Fibroblast of the aortic adventitia (primary cell): ENCODE results near the gene SYT17. TPM values are rescaled to one million over a fixed set of nuclear protein-coding genes. Genes with fewer than 3 reads are reported as not detected.
A peak's percentile ranks its signal among the peaks of the same experiment; 100 is the strongest.

Experiments used
- DNase-seq: peaks from one replicate; pipeline ENCODE4 v3.0.0-alpha.2; 2010; ENCODE audit warnings: low read depth
- H3K4me3 ChIP-seq: 2 replicates; pipeline ENCODE4 v1.5.1; 2011; ENCODE audit warnings: low read depth, mild to moderate bottlenecking, control low read depth, low read length, moderate library complexity
- total RNA-seq: library from RNA; depleted of rRNA; stranded (reverse); fragments of >200 nt; gene quantifications from 2 replicates; pipeline ENCODE4 v1.2.3, GENCODE V29; 2012; ENCODE audit warnings: low replicate concordance
- TF ChIP-seq, protein P1 (sequence below): IDR thresholded peaks from 2 replicates; pipeline ENCODE4 v1.5.1; 2011; ENCODE audit warnings: mild to moderate bottlenecking, low read length, control low read depth, inconsistent platforms; ENCODE audit not compliant: insufficient read depth

Gene SYT17
- total RNA-seq, 1 donor = under 0.01 TPM

DNA sequence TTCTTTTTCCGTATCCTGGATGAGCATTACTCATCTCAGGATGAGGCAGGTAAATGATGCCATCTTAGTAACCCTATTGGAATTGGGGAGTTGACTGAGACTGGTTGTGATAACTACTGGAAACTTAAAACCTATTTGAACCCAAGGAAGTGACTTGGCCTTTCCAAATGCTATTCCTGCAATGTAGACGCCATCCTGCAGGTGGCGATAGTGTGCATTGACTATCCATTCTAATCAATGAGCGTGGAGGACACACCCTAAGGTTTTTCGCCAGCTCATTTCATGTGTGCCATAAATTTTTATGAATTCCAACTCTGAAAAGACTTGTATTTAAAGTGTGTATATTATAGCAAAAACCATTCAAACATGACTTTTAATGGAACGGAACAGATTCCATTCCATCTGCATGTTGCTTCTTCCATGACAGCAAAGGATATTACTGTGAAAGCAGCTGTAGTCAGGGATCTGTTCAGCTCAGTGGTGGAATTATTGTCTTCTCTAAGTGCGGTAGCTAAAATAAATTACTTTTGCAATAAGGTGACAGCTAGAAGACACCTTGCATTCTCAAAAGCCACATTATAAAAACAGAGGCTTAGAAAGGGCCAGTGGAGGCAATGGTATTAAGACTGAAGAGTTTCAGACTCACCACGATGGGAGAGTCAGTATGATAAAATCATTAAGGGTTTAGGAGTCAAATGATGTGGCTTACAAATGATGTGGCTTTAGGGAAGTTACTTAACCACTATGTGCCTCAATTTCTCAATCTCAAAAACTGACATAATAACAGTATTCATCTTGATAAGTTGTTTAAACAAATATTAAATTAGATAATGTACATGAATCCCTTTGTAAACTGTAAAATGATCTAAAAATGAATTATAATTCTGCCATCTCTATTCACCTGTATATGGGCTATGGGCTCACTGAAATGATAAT lies 55.5 kb downstream of the SYT17 start:
- TF ChIP-seq, protein P1, sequence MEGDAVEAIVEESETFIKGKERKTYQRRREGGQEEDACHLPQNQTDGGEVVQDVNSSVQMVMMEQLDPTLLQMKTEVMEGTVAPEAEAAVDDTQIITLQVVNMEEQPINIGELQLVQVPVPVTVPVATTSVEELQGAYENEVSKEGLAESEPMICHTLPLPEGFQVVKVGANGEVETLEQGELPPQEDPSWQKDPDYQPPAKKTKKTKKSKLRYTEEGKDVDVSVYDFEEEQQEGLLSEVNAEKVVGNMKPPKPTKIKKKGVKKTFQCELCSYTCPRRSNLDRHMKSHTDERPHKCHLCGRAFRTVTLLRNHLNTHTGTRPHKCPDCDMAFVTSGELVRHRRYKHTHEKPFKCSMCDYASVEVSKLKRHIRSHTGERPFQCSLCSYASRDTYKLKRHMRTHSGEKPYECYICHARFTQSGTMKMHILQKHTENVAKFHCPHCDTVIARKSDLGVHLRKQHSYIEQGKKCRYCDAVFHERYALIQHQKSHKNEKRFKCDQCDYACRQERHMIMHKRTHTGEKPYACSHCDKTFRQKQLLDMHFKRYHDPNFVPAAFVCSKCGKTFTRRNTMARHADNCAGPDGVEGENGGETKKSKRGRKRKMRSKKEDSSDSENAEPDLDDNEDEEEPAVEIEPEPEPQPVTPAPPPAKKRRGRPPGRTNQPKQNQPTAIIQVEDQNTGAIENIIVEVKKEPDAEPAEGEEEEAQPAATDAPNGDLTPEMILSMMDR = peak; percentile 19
- DNase-seq = no peak
- no peak overlapping the region for H3K4me3 ChIP-seq

DNA sequence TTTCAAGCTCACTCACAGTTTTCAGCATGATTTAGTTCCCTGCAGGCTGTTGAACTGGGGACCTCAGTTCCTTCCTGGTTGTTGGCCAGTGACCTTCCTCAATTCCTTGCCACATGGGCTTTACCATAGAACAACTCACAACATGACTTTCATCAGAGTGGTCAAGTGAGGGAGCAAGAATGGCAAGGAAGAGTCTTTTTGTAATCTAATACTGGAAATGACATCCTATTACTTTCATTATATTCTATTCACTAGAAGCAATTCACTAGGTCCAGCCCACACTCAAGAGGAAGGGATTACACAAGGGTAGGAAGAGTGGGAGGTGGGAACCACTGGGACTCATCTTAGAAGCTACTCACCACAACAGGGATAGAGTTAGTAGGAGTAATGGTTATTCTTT lies 57.6 kb downstream of the SYT17 start:
- DNase-seq = no peak
- TF ChIP-seq, protein P1 = no peak
- no peak overlapping the region for H3K4me3 ChIP-seq

DNA sequence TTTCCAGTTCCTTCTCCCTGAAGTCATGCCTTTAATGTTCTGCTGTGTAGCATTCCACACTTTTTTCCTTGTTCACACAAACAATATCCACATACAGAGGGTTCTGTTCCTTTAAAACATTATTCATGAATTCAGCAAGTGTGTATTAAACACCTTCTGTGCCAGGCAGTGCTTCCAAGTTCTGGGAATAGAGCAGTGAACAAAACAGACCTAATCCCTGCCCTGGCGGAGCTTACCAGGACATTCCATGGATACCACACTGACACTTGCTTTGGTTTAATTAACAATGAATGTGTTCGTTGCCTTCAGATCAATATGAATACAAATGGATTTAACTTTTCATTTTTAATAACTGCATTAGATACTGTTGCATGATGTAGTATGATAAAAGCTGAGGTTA lies 59.6 kb downstream of the SYT17 start:
- H3K4me3 ChIP-seq = no peak overlapping the region
- TF ChIP-seq, protein P1 = no peak
- no peak for DNase-seq

DNA sequence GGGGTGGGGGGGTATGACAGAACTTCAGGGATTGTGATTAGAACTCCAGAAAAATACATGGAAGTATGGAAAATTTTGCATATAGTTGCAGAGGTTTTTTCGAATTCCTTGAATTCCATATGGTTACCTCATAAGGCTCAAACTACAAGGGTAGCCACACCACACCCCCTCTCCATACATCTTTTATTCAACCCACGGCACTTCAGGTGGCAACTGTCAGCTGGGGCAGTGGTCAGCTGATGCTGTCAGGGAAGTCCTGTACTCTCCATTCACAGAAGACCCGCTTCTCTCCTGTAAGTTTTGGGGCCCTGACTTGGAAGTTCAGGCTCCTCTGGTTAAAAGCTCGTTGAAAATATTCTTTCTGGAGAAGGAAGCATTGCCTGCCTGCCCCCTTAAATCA lies 60.0 kb downstream of the SYT17 start:
- TF ChIP-seq, protein P1 = no peak
- H3K4me3 ChIP-seq = no peak overlapping the region
- no peak for DNase-seq

DNA sequence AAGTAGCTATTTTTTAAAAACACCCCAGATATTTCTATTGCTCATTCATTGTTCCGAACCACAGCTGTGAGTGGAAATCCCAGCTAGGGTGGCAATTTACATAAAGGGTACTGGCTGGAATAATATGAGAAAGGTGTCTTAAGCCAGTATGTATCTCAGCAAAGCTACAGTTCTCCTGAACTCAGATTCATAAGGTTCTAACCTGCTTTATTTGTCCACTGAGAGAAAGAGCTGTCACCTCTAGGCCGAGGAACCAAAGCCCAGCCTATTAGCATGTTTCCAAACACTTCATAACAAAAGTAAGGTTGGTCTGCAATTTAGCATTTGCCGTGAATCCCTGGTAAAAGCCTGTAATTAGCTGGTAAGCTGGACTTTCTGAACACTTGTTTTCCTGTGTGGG lies 60.5 kb downstream of the SYT17 start:
- TF ChIP-seq, protein P1 = no peak
- H3K4me3 ChIP-seq = no peak overlapping the region
- DNase-seq = no peak

DNA sequence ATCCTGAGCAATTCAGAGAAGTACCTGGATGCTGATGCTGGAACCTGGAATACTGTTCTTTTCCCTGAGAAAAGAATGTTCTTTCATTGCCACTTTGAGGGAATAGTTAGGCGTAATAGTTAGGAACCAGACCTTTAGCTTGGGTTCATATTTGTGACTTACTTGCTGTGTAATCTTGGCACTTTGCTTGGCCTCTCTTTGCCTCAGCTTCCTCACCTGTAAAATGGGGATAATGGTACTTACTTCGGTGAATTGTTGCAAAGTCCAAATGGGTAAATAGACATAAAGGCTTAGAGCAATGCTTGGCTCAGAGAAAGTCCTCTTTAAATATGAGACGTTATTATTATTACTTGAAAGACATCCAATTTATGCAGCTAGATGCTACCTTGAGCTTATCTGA lies 62.5 kb downstream of the SYT17 start:
- no peak overlapping the region for H3K4me3 ChIP-seq
- TF ChIP-seq, protein P1 = no peak
- no peak for DNase-seq

DNA sequence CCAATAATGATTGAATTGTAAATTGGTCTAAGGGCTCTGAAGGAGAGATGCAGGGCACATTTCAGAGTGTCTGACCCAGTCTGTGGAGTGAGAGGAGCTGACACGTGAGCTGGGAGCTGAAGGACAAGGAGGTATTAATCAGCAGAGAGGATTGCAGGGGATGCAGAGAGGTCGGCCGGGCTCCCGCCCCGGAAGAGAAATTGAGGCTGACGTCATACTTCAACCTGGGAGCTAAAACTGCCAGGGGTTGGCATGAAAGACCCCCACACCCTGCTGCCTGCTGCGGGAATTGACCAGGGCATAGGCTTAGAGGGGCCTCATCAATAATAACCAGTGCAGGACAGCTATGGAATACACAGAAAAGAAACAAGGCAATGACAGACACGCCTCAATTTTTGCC lies 63.8 kb downstream of the SYT17 start:
- no peak overlapping the region for H3K4me3 ChIP-seq
- TF ChIP-seq, protein P1 = no peak
- no peak for DNase-seq
